WTC11 (cell line): Measurements from ENCODE around the gene ZMYND11. TPM values are rescaled to one million over a fixed set of nuclear protein-coding genes. Genes with fewer than 3 reads are reported as not detected.

Experiments
- ATAC-seq: fragments of 200-7000 bp; cut with Tn5 transposase; 2 replicates; pipeline ENCODE4 v1.10.0; 2021; ENCODE audit warnings: mild to moderate bottlenecking, moderate library complexity
- CTCF ChIA-PET: fragments of 300-600 bp; sonication (Branson Sonifier 250); formaldehyde crosslinking; loops from one replicate; lab custom pipeline; 2021; ENCODE audit warnings: antibody characterized with exemption; lab: Charles Lee
- POLR2A ChIA-PET: fragments of 350-600 bp; sonication (Branson Sonifier 250); formaldehyde crosslinking; loops from one replicate; lab custom pipeline; 2021; ENCODE audit warnings: antibody characterized with exemption; lab: Charles Lee
- DNase-seq: peaks from one replicate; pipeline ENCODE4 v3.0.0; 2021; ENCODE audit warnings: low spot score
- H3K27ac Mint-ChIP-seq: 2 replicates; pipeline ENCODE4 v1.8.0; 2021; ENCODE audit warnings: mixed read lengths
- H3K27me3 Mint-ChIP-seq: 2 replicates; pipeline ENCODE4 v1.8.0; 2021; ENCODE audit warnings: low read depth, mild to moderate bottlenecking, moderate library complexity, mixed read lengths
- H3K36me3 Mint-ChIP-seq: 2 replicates; pipeline ENCODE4 v1.8.0; 2021; ENCODE audit warnings: mixed read lengths
- H3K4me1 Mint-ChIP-seq: 2 replicates; pipeline ENCODE4 v1.8.0; 2022; ENCODE audit warnings: mixed read lengths
- H3K4me3 Mint-ChIP-seq: 2 replicates; pipeline ENCODE4 v1.8.0; 2021; ENCODE audit warnings: mild to moderate bottlenecking, moderate library complexity, mixed read lengths
- H3K9me3 Mint-ChIP-seq: 2 replicates; pipeline ENCODE4 v1.8.0; 2021; ENCODE audit warnings: mixed read lengths
- CREB1 ChIP-seq: sonication (generic); formaldehyde crosslinking; IDR thresholded peaks from 2 replicates; pipeline ENCODE4 v1.8.0; 2023; ENCODE audit warnings: mild to moderate bottlenecking, missing genetic modification reagents
- ELF4 ChIP-seq: sonication (generic); formaldehyde crosslinking; IDR thresholded peaks from 2 replicates; pipeline ENCODE4 v1.8.1; 2022; ENCODE audit warnings: low read depth, mild to moderate bottlenecking, moderate library complexity, missing genetic modification reagents
- FOXJ3 ChIP-seq: sonication (generic); formaldehyde crosslinking; IDR thresholded peaks from 2 replicates; pipeline ENCODE4 v1.9.0; 2021; ENCODE audit warnings: missing genetic modification reagents, mild to moderate bottlenecking, borderline replicate concordance
- GABPB1 ChIP-seq: sonication (generic); formaldehyde crosslinking; IDR thresholded peaks from 2 replicates; pipeline ENCODE4 v1.8.1; 2023; ENCODE audit warnings: mild to moderate bottlenecking, missing genetic modification reagents
- JAZF1 ChIP-seq: fragments of 250-450 bp; sonication (Bioruptor Pico); IDR thresholded peaks from 2 replicates; pipeline ENCODE4 v1.9.0; 2021; ENCODE audit warnings: moderate library complexity, mild to moderate bottlenecking, inconsistent platforms
- MYBL2 ChIP-seq: sonication (generic); formaldehyde crosslinking; IDR thresholded peaks from 2 replicates; pipeline ENCODE4 v1.8.1; 2023; ENCODE audit warnings: mild to moderate bottlenecking, moderate library complexity, missing genetic modification reagents
- NFATC4 ChIP-seq: fragments of 250-450 bp; sonication (Bioruptor Pico); IDR thresholded peaks from 2 replicates; pipeline ENCODE4 v1.9.0; 2021; ENCODE audit warnings: mild to moderate bottlenecking
- NR3C1 ChIP-seq: sonication (generic); formaldehyde crosslinking; conservative IDR thresholded peaks from 2 replicates; pipeline ENCODE4 v1.8.1; 2023; ENCODE audit warnings: low read depth, mild to moderate bottlenecking, missing genetic modification reagents
- PRRX2 ChIP-seq: fragments of 250-450 bp; sonication (Bioruptor Pico); IDR thresholded peaks from 2 replicates; pipeline ENCODE4 v1.8.0; 2021; ENCODE audit warnings: mild to moderate bottlenecking
- RELA ChIP-seq: sonication (generic); formaldehyde crosslinking; IDR thresholded peaks from 2 replicates; pipeline ENCODE4 v1.8.1; 2022; ENCODE audit warnings: missing genetic modification reagents, mild to moderate bottlenecking, borderline replicate concordance
- SOX15 ChIP-seq: fragments of 250-450 bp; sonication (Bioruptor Pico); IDR thresholded peaks from 2 replicates; pipeline ENCODE4 v1.9.0; 2021; ENCODE audit warnings: mild to moderate bottlenecking
- TP53 ChIP-seq: sonication (generic); formaldehyde crosslinking; IDR thresholded peaks from 2 replicates; pipeline ENCODE4 v1.8.1; 2023; ENCODE audit warnings: mild to moderate bottlenecking, missing genetic modification reagents
- ZNF219 ChIP-seq: sonication (generic); formaldehyde crosslinking; IDR thresholded peaks from 2 replicates; pipeline ENCODE4 v1.8.0; 2023; ENCODE audit warnings: missing genetic modification reagents, mild to moderate bottlenecking, borderline replicate concordance
- ZNF317 ChIP-seq: sonication (generic); formaldehyde crosslinking; IDR thresholded peaks from 2 replicates; pipeline ENCODE4 v1.8.1; 2023; ENCODE audit warnings: low read depth, mild to moderate bottlenecking, moderate library complexity, missing genetic modification reagents, borderline replicate concordance
- ZNF416 ChIP-seq: fragments of 250-450 bp; sonication (Bioruptor Pico); IDR thresholded peaks from 2 replicates; pipeline ENCODE4 v1.9.0; 2021; ENCODE audit warnings: mild to moderate bottlenecking, inconsistent platforms
- ZNF671 ChIP-seq: fragments of 250-450 bp; sonication (Bioruptor Pico); IDR thresholded peaks from 2 replicates; pipeline ENCODE4 v1.8.0; 2021; ENCODE audit warnings: mild to moderate bottlenecking
- total RNA-seq: library from RNA; stranded (reverse); gene quantifications from 3 replicates; pipeline ENCODE4 v1.2.3, GENCODE V29; 2021
- TF ChIP-seq, protein P1 (sequence below): sonication (generic); formaldehyde crosslinking; IDR thresholded peaks from 2 replicates; pipeline ENCODE4 v1.8.1; 2022; ENCODE audit warnings: low read depth, missing genetic modification reagents, borderline replicate concordance
- TF ChIP-seq, protein P2 (sequence below): sonication (generic); formaldehyde crosslinking; IDR thresholded peaks from 2 replicates; pipeline ENCODE4 v1.8.1; 2023; ENCODE audit warnings: mild to moderate bottlenecking, missing genetic modification reagents
- TF ChIP-seq, protein P3 (sequence below): sonication (generic); formaldehyde crosslinking; IDR thresholded peaks from 2 replicates; pipeline ENCODE4 v1.8.0; 2023; ENCODE audit warnings: mild to moderate bottlenecking, missing genetic modification reagents
- TF ChIP-seq, protein P4 (sequence below): sonication (generic); formaldehyde crosslinking; IDR thresholded peaks from 2 replicates; pipeline ENCODE4 v1.8.1; 2023; ENCODE audit warnings: mild to moderate bottlenecking, moderate library complexity, missing genetic modification reagents
- TF ChIP-seq, protein P5 (sequence below): sonication (generic); formaldehyde crosslinking; conservative IDR thresholded peaks from 2 replicates; pipeline ENCODE4 v1.8.1; 2022; ENCODE audit warnings: mild to moderate bottlenecking, missing genetic modification reagents
- TF ChIP-seq, protein P6 (sequence below): sonication (generic); formaldehyde crosslinking; IDR thresholded peaks from 2 replicates; pipeline ENCODE4 v1.8.1; 2023; ENCODE audit warnings: mild to moderate bottlenecking, missing genetic modification reagents, moderate library complexity
- TF ChIP-seq, protein P7 (sequence below): sonication (generic); formaldehyde crosslinking; IDR thresholded peaks from 2 replicates; pipeline ENCODE4 v1.8.0; 2022; ENCODE audit warnings: mild to moderate bottlenecking, missing genetic modification reagents
- TF ChIP-seq, protein P8 (sequence below): sonication (generic); formaldehyde crosslinking; IDR thresholded peaks from 2 replicates; pipeline ENCODE4 v1.8.0; 2022; ENCODE audit warnings: mild to moderate bottlenecking, missing genetic modification reagents

The ZMYND11 gene
- total RNA-seq, 1 experiment from 2014 or later, result 22.3 TPM

DNA sequence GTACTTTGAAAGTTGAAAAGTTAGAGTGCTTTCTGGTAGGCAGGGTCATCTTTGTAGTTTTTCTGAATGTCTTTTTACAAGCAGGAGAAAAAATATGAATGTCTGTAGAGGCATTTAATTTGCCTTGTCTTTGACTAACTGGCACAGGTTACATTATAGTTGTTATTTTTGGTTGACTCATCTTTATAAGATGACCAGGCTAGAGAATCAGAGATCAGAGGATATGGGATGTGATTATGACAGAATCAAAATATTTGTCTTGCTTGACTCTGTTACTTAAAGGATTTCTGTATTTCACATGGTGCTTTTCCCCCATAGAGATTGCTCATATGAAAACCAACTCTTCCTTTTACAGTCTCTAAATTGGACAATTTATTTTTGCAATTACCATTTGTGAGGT, 2.4 kb downstream of the ZMYND11 start:
- H3K27ac Mint-ChIP-seq, result no peak overlapping the region
- no peak for TF ChIP-seq JAZF1 (CRISPR knock-in tag)
- no peak for TF ChIP-seq GABPB1 (CRISPR knock-in tag)
- TF ChIP-seq ZNF416 (CRISPR knock-in tag), result no peak
- TF ChIP-seq NR3C1 (CRISPR knock-in tag), result no peak
- TF ChIP-seq MYBL2 (CRISPR knock-in tag), result no peak
- TF ChIP-seq CREB1 (CRISPR knock-in tag), result no peak
- TF ChIP-seq, protein P1, sequence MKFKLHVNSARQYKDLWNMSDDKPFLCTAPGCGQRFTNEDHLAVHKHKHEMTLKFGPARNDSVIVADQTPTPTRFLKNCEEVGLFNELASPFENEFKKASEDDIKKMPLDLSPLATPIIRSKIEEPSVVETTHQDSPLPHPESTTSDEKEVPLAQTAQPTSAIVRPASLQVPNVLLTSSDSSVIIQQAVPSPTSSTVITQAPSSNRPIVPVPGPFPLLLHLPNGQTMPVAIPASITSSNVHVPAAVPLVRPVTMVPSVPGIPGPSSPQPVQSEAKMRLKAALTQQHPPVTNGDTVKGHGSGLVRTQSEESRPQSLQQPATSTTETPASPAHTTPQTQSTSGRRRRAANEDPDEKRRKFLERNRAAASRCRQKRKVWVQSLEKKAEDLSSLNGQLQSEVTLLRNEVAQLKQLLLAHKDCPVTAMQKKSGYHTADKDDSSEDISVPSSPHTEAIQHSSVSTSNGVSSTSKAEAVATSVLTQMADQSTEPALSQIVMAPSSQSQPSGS, result no peak
- TF ChIP-seq ZNF671 (CRISPR knock-in tag), result no peak
- no peak for TF ChIP-seq SOX15 (CRISPR knock-in tag)
- no peak for TF ChIP-seq ZNF317 (CRISPR knock-in tag)
- no peak for TF ChIP-seq TP53 (CRISPR knock-in tag)
- TF ChIP-seq, protein P2, sequence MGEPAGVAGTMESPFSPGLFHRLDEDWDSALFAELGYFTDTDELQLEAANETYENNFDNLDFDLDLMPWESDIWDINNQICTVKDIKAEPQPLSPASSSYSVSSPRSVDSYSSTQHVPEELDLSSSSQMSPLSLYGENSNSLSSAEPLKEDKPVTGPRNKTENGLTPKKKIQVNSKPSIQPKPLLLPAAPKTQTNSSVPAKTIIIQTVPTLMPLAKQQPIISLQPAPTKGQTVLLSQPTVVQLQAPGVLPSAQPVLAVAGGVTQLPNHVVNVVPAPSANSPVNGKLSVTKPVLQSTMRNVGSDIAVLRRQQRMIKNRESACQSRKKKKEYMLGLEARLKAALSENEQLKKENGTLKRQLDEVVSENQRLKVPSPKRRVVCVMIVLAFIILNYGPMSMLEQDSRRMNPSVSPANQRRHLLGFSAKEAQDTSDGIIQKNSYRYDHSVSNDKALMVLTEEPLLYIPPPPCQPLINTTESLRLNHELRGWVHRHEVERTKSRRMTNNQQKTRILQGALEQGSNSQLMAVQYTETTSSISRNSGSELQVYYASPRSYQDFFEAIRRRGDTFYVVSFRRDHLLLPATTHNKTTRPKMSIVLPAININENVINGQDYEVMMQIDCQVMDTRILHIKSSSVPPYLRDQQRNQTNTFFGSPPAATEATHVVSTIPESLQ (CRISPR knock-in tag), result no peak
- no peak for TF ChIP-seq ELF4 (CRISPR knock-in tag)
- TF ChIP-seq, protein P3, sequence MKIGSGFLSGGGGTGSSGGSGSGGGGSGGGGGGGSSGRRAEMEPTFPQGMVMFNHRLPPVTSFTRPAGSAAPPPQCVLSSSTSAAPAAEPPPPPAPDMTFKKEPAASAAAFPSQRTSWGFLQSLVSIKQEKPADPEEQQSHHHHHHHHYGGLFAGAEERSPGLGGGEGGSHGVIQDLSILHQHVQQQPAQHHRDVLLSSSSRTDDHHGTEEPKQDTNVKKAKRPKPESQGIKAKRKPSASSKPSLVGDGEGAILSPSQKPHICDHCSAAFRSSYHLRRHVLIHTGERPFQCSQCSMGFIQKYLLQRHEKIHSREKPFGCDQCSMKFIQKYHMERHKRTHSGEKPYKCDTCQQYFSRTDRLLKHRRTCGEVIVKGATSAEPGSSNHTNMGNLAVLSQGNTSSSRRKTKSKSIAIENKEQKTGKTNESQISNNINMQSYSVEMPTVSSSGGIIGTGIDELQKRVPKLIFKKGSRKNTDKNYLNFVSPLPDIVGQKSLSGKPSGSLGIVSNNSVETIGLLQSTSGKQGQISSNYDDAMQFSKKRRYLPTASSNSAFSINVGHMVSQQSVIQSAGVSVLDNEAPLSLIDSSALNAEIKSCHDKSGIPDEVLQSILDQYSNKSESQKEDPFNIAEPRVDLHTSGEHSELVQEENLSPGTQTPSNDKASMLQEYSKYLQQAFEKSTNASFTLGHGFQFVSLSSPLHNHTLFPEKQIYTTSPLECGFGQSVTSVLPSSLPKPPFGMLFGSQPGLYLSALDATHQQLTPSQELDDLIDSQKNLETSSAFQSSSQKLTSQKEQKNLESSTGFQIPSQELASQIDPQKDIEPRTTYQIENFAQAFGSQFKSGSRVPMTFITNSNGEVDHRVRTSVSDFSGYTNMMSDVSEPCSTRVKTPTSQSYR (CRISPR knock-in tag), result no peak
- TF ChIP-seq, protein P4, sequence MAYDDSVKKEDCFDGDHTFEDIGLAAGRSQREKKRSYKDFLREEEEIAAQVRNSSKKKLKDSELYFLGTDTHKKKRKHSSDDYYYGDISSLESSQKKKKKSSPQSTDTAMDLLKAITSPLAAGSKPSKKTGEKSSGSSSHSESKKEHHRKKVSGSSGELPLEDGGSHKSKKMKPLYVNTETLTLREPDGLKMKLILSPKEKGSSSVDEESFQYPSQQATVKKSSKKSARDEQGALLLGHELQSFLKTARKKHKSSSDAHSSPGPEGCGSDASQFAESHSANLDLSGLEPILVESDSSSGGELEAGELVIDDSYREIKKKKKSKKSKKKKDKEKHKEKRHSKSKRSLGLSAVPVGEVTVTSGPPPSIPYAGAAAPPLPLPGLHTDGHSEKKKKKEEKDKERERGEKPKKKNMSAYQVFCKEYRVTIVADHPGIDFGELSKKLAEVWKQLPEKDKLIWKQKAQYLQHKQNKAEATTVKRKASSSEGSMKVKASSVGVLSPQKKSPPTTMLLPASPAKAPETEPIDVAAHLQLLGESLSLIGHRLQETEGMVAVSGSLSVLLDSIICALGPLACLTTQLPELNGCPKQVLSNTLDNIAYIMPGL, result no peak
- no peak for TF ChIP-seq ZNF219 (CRISPR knock-in tag)
- TF ChIP-seq, protein P5, sequence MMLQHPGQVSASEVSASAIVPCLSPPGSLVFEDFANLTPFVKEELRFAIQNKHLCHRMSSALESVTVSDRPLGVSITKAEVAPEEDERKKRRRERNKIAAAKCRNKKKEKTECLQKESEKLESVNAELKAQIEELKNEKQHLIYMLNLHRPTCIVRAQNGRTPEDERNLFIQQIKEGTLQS (CRISPR knock-in tag), result no peak
- TF ChIP-seq PRRX2 (CRISPR knock-in tag), result no peak
- H3K4me3 Mint-ChIP-seq, result no peak overlapping the region
- peaks cover 17% of the 10 kb centered on the region for H3K27me3 Mint-ChIP-seq
- ATAC-seq (no peak), DNase-seq (no peak)
- no peaks in the 10 kb centered on the region for H3K36me3 Mint-ChIP-seq
- POLR2A ChIA-PET, result no interaction called here
- CTCF ChIA-PET, result interaction anchor here (0.6 to 1.1 kb wide), 2 partner anchors 43 to 93 kb away, joined by 3 read pairs; no protein-coding TSS in a partner anchor
- no peaks in the 10 kb centered on the region for H3K9me3 Mint-ChIP-seq
- H3K4me1 Mint-ChIP-seq, result peaks cover 28% of the 10 kb centered on the region

DNA sequence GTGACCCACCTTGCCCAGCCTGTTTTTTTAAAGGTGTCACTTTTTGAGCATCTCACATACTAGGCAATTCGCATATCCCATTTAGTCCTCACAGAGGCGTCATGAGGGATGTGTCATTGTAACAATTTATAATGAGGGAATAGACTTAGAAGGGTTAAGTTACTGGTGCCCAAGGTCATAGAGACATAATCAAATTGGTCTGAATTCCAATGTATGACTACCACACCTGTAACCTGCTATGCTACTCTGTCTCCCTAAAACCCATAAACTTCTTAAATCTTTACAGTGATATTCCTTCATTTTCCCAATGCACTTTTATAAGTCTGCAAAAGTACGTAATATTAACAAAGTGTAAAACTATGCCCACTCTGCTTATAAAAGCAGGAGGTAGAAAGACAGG, 7.1 kb downstream of the ZMYND11 start:
- no peak for ATAC-seq
- Mint-ChIP-seq H3K27ac (no peak overlapping the region), H3K9me3 (peaks cover 7% of the 10 kb centered on the region), H3K27me3 (no peaks in the 10 kb centered on the region), H3K4me1 (peaks cover 10% of the 10 kb centered on the region), H3K36me3 (no peaks in the 10 kb centered on the region), H3K4me3 (no peak overlapping the region)
- ChIA-PET CTCF (interaction anchor here (1.7 kb wide), 1 partner anchor 89 kb away, joined by 4 read pairs; no protein-coding TSS in a partner anchor), POLR2A (no interaction called here)
- TF ChIP-seq NFATC4 (CRISPR knock-in tag), result no peak
- TF ChIP-seq, protein P6, sequence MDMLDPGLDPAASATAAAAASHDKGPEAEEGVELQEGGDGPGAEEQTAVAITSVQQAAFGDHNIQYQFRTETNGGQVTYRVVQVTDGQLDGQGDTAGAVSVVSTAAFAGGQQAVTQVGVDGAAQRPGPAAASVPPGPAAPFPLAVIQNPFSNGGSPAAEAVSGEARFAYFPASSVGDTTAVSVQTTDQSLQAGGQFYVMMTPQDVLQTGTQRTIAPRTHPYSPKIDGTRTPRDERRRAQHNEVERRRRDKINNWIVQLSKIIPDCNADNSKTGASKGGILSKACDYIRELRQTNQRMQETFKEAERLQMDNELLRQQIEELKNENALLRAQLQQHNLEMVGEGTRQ (CRISPR knock-in tag), result no peak
- TF ChIP-seq, protein P7, sequence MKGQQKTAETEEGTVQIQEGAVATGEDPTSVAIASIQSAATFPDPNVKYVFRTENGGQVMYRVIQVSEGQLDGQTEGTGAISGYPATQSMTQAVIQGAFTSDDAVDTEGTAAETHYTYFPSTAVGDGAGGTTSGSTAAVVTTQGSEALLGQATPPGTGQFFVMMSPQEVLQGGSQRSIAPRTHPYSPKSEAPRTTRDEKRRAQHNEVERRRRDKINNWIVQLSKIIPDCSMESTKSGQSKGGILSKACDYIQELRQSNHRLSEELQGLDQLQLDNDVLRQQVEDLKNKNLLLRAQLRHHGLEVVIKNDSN (CRISPR knock-in tag), result no peak
- TF ChIP-seq, protein P8, sequence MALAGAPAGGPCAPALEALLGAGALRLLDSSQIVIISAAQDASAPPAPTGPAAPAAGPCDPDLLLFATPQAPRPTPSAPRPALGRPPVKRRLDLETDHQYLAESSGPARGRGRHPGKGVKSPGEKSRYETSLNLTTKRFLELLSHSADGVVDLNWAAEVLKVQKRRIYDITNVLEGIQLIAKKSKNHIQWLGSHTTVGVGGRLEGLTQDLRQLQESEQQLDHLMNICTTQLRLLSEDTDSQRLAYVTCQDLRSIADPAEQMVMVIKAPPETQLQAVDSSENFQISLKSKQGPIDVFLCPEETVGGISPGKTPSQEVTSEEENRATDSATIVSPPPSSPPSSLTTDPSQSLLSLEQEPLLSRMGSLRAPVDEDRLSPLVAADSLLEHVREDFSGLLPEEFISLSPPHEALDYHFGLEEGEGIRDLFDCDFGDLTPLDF (CRISPR knock-in tag), result no peak
- no peak for TF ChIP-seq RELA (CRISPR knock-in tag)
- no peak for TF ChIP-seq FOXJ3 (CRISPR knock-in tag)
- no peak for DNase-seq
